GM12878 (cell line): ENCODE results near the gene RIT1. TPM values are rescaled to one million over a fixed set of nuclear protein-coding genes. Genes with fewer than 3 reads are reported as not detected.

Source experiments
- ATAC-seq: fragments of 200-7000 bp; cut with Tn5 transposase; 3 replicates; pipeline ENCODE4 v1.9.1; 2020; ENCODE audit warnings: mild to moderate bottlenecking, moderate library complexity
- BruUV-seq: library from RNA; stranded (reverse); fragments of 400-500 nt; replicated peaks from 2 replicates; lab custom pipeline; 2021; lab: Mats Ljungman, UMichigan
- CTCF ChIA-PET: fragments of 300-600 bp; sonication (Branson Sonifier 250); formaldehyde crosslinking; extraction: SDS; loops from one replicate; lab custom pipeline; 2021; ENCODE audit warnings: inconsistent platforms; lab: Yijun Ruan, JAX
- POLR2A ChIA-PET: fragments of 350-600 bp; formaldehyde crosslinking; extraction: SDS; loops from one replicate; lab custom pipeline; 2021; ENCODE audit warnings: inconsistent platforms; lab: Charles Lee
- RAD21 ChIA-PET: fragments of 300-600 bp; sonication (Branson Sonifier 250); formaldehyde crosslinking; loops from one replicate; lab custom pipeline; 2023; ENCODE audit warnings: antibody characterized with exemption; ENCODE audit not compliant: unreplicated experiment; lab: Charles Lee
- SMC1A ChIA-PET: fragments of 300-600 bp; sonication (Branson Sonifier 250); formaldehyde crosslinking; loops from one replicate; lab custom pipeline; 2023; ENCODE audit not compliant: unreplicated experiment, uncharacterized antibody; lab: Charles Lee
- DNase-seq: peaks from one replicate; pipeline ENCODE4 v3.0.0-alpha.2; 2011; ENCODE audit warnings: low read depth, low spot score
- FAIRE-seq: peaks from 3 replicates; lab custom pipeline; 2011; peaks lifted over from hg19 to GRCh38; lab: Jason Lieb, UNC
- H2AFZ ChIP-seq: 2 replicates; pipeline ENCODE4 v1.6.0; 2011; ENCODE audit warnings: low read depth, low read length, control low read depth; ENCODE audit not compliant: control insufficient read depth
- H3K27ac ChIP-seq: 2 replicates; pipeline ENCODE4 v1.5.1; 2011; ENCODE audit warnings: control low read depth; ENCODE audit not compliant: control insufficient read depth, insufficient read depth
- H3K27me3 ChIP-seq, 2 experiments: replicated peaks in 1 of 2; 2 replicates each; pipeline versions ENCODE4 v1.6.0 to v1.6.1; 2011; ENCODE audit warnings: low read length in 1 of 2; ENCODE audit not compliant: control insufficient read depth in 2 of 2, insufficient read depth in 2 of 2
- H3K36me3 ChIP-seq, 2 experiments: 2 replicates each; pipeline ENCODE4 v1.5.1; 2011; ENCODE audit warnings: low read length in 1 of 2; ENCODE audit not compliant: control insufficient read depth in 2 of 2, insufficient read depth in 2 of 2
- H3K4me1 ChIP-seq: 2 replicates; pipeline ENCODE4 v1.6.1; 2011; ENCODE audit warnings: mild to moderate bottlenecking, low read length, moderate library complexity, mixed read lengths; ENCODE audit not compliant: control insufficient read depth, insufficient read depth
- H3K4me2 ChIP-seq: 2 replicates; pipeline ENCODE4 v1.6.0; 2011; ENCODE audit warnings: control low read depth; ENCODE audit not compliant: control insufficient read depth, insufficient read depth
- H3K4me3 ChIP-seq: fragments of 200-600 bp; sonication (generic); 2 replicates; pipeline ENCODE4 v1.5.1; 2016
- H3K79me2 ChIP-seq: 2 replicates; pipeline ENCODE4 v1.6.0; 2011; ENCODE audit warnings: low read length; ENCODE audit not compliant: control insufficient read depth, insufficient read depth
- H3K9ac ChIP-seq: 2 replicates; pipeline ENCODE4 v1.8.0; 2011; ENCODE audit warnings: low read length, control low read depth, mixed read lengths; ENCODE audit not compliant: control insufficient read depth, insufficient read depth
- H3K9me3 ChIP-seq: replicated peaks from 3 replicates; pipeline ENCODE4 v1.5.1; 2011; ENCODE audit warnings: mild to moderate bottlenecking, low read length; ENCODE audit not compliant: control insufficient read depth, insufficient read depth
- H4K20me1 ChIP-seq: 2 replicates; pipeline ENCODE4 v1.6.0; 2011; ENCODE audit not compliant: control insufficient read depth, insufficient read depth
- ATF2 ChIP-seq: IDR thresholded peaks from 2 replicates; pipeline ENCODE4 v1.6.1; 2012; ENCODE audit warnings: low read length, inconsistent platforms
- BCLAF1 ChIP-seq: fragments of 450-650 bp; IDR thresholded peaks from 2 replicates; pipeline ENCODE4 v1.6.1; 2017; ENCODE audit warnings: antibody characterized with exemption, mild to moderate bottlenecking, moderate library complexity
- EGR1 ChIP-seq, 2 experiments: IDR thresholded peaks; 1 replicate in 1 of 2; 2 replicates in 1 of 2; pipeline ENCODE4 v1.6.1; 2011 to 2012; ENCODE audit warnings: low read depth in 2 of 2, low read length in 2 of 2, borderline replicate concordance in 1 of 2, mild to moderate bottlenecking in 1 of 2, moderate library complexity in 1 of 2
- PRDM15 ChIP-seq: fragments of 450-650 bp; formaldehyde crosslinking; IDR thresholded peaks from 2 replicates; pipeline ENCODE4 v1.4.0; 2020; ENCODE audit warnings: mild to moderate bottlenecking, moderate library complexity
- RB1 ChIP-seq: fragments of 450-650 bp; formaldehyde crosslinking; IDR thresholded peaks from 2 replicates; pipeline ENCODE4 v1.6.1; 2017; ENCODE audit warnings: mild to moderate bottlenecking, borderline replicate concordance
- RUNX3 ChIP-seq: IDR thresholded peaks from 2 replicates; pipeline ENCODE4 v1.6.1; 2012; ENCODE audit warnings: low read length, inconsistent platforms
- SIN3A ChIP-seq: IDR thresholded peaks from 2 replicates; pipeline ENCODE4 v1.6.1; 2012; ENCODE audit warnings: low read depth, low read length, improper control_type of control experiment
- SP1 ChIP-seq: IDR thresholded peaks from one replicate; pipeline ENCODE4 v1.6.1; 2011; ENCODE audit warnings: low read depth, low read length
- WGBS: methylation state at CpG from one replicate; pipeline ENCODE4 v1.1.6; 2016; ENCODE audit warnings: low lambda C conversion rate; ENCODE audit not compliant: insufficient replicate concordance, insufficient coverage; ENCODE audit errors: missing lambda C conversion rate; 5-methylcytosine and 5-hydroxymethylcytosine counted together
- in situ Hi-C: fragments of 300-500 bp; cut with MboI; formaldehyde crosslinking; loops from 9 replicates; pipeline ENCODE4 v1.14.3; 2018; ENCODE audit warnings: mixed read lengths
- intact Hi-C: fragments of 100-400 bp; cut with micrococcal nuclease; formaldehyde crosslinking; loops from one replicate; pipeline ENCODE4 v1.14.2; 2022; ENCODE audit not compliant: unreplicated experiment
- polyA plus RNA-seq, 11 experiments: library from polyadenylated mRNA; depleted of rRNA in 4 of 11; unstranded in 6 of 11; stranded (reverse) in 5 of 11; fragments of >200 nt; fragmentation: Nextera tagmentation in 4 of 11; fragmentation: Illumina TruSeq in 1 of 11; extraction: Ambion mirVana in 4 of 11; extraction: Trizol in 1 of 11; gene quantifications; 1 replicate in 1 of 11; 2 replicates in 10 of 11; pipeline versions ENCODE4 v1.2.1 to v1.2.3, GENCODE V29; 2011 to 2016; ENCODE audit warnings: inconsistent platforms in 2 of 11, missing spikeins in 2 of 11, low read depth in 1 of 11
- total RNA-seq, 4 experiments: library from RNA; depleted of rRNA in 3 of 4; stranded (reverse); fragments of >200 nt in 3 of 4; fragmentation: Illumina TruSeq in 1 of 4; extraction: Trizol in 1 of 4; gene quantifications; 2 replicates each; pipeline versions ENCODE4 v1.2.1 to v1.2.3, GENCODE V29; 2013 to 2021

RIT1 gene
- total and polyA plus RNA-seq, 10 of the 15 experiments (the other 5 are each of a cell fraction or from before 2014, with no cell fraction given), result 6.8 to 61.5 (median 13.7) TPM

GRCh38 chr1:155871390-155871789 is 39.8 kb downstream of the RIT1 start:
- intact Hi-C loops (no loop called here), in situ Hi-C loops (no loop called here)
- ChIA-PET RAD21 (no interaction called here), SMC1A (interaction anchor here (0.8 to 1.8 kb wide), 2 partner anchors 7 to 9 kb away, joined by 3 to 6 read pairs; no protein-coding TSS in a partner anchor), POLR2A (interaction anchor here (0.7 kb wide), 1 partner anchor 35 kb away, joined by 5 read pairs; no protein-coding TSS in a partner anchor), CTCF (interaction anchor here (0.8 to 1.4 kb wide), 4 partner anchors 19 to 274 kb away, joined by 3 to 4 read pairs (median 4); no protein-coding TSS in a partner anchor)
- Histone ChIP-seq H2AFZ (no peak overlapping the region), H3K27ac (no peak overlapping the region), H3K4me1 (no peaks in the 10 kb centered on the region), H3K27me3 (no peaks in the 10 kb centered on the region), H4K20me1 (no peaks in the 10 kb centered on the region), H3K36me3 (peaks cover 0 to 1% of the 10 kb centered on the region in 2 experiments; a peak in 3 of 4 replicates), H3K9ac (no peak overlapping the region), H3K4me2 (no peak overlapping the region), H3K79me2 (no peaks in the 10 kb centered on the region), H3K4me3 (no peak overlapping the region), H3K9me3 (no peaks in the 10 kb centered on the region)
- ATAC-seq (no peak), FAIRE-seq (no peak), DNase-seq (no peak)
- 50% methylated on average over 1 of the region's 1 CpG for WGBS
- no peak for TF ChIP-seq BCLAF1
- TF ChIP-seq RUNX3, result no peak
- BruUV-seq, result no TSS peak

- ChIA-PET POLR2A (interaction anchor here (1.6 kb wide), 1 partner anchor 8 kb away, joined by 10 read pairs; the partner anchor contains the start of gene SYT11), RAD21 (no interaction called here), SMC1A (no interaction called here), CTCF (interaction anchor here (1.0 to 1.3 kb wide), 3 partner anchors 10 to 54 kb away, joined by 3 to 6 read pairs (median 3); no protein-coding TSS in a partner anchor)
- 89% methylated on average over 8 of the region's 8 CpGs for WGBS
- ATAC-seq (no peak), DNase-seq (no peak), FAIRE-seq (no peak)
- Histone ChIP-seq H3K79me2 (no peaks in the 10 kb centered on the region), H3K27me3 (no peaks in the 10 kb centered on the region), H4K20me1 (no peaks in the 10 kb centered on the region), H3K9ac (no peak overlapping the region), H3K4me2 (no peak overlapping the region), H3K4me3 (no peak overlapping the region), H3K36me3 (peaks cover 0 to 1% of the 10 kb centered on the region in 2 experiments; a peak in 3 of 4 replicates), H3K4me1 (no peaks in the 10 kb centered on the region), H2AFZ (no peak overlapping the region), H3K27ac (no peak overlapping the region), H3K9me3 (no peaks in the 10 kb centered on the region)
- intact Hi-C loops (no loop called here), in situ Hi-C loops (no loop called here)
- no TSS peak for BruUV-seq
- TF ChIP-seq PRDM15 (no peak), SP1 (no peak), RUNX3 (no peak), SIN3A (no peak), EGR1 (IDR thresholded peaks at IDR 0.05; ENCODE audit: borderline replicate concordance in 1 of 2, low read depth in 2 of 2, low read length in 2 of 2) (no peak), ATF2 (no peak), RB1 (no peak)
Measured at GRCh38 chr1:155867766-155868165, 43.4 kb downstream of the RIT1 start.
